Right lobe of liver (tissue), 6 donors: ENCODE measurements around the gene POP4. TPM values are rescaled to one million over a fixed set of nuclear protein-coding genes. Genes with fewer than 3 reads are reported as not detected.

Experiments used
- ATAC-seq, 4 donors: fragments of 200-7000 bp; cut with Tn5 transposase; one replicate each; pipeline ENCODE4 v1.9.1; 2020; ENCODE audit warnings: mild to moderate bottlenecking in 4 of 4, moderate library complexity in 4 of 4
- DNase-seq, 3 donors: peaks; one replicate each; pipeline ENCODE4 v3.0.0-alpha.2; 2020
- H3K27ac ChIP-seq, 3 donors: fragments of 200-600 bp; one replicate each; pipeline ENCODE4 v1.8.0; 2022
- H3K27me3 ChIP-seq, 2 donors: fragments of 200-600 bp; one replicate each; pipeline ENCODE4 v1.8.0; 2022
- H3K36me3 ChIP-seq, 4 donors: fragments of 200-600 bp; sonication (generic) in 1 of 4; one replicate each; pipeline versions ENCODE4 v1.5.1 to v1.8.0; 2017 to 2022; ENCODE audit warnings: control low read depth in 1 of 4
- H3K4me1 ChIP-seq, 4 donors: fragments of 200-600 bp; sonication (generic) in 1 of 4; one replicate each; pipeline versions ENCODE4 v1.5.1 to v1.8.0; 2017 to 2022; ENCODE audit warnings: control low read depth in 1 of 4
- H3K4me3 ChIP-seq, 3 donors: fragments of 200-600 bp; one replicate each; pipeline ENCODE4 v1.8.0; 2022
- H3K9me3 ChIP-seq, 4 donors: fragments of 200-600 bp; sonication (generic) in 1 of 4; one replicate each; pipeline versions ENCODE4 v1.5.1 to v1.8.0; 2017 to 2022; ENCODE audit warnings: control low read depth in 1 of 4
- CTCF ChIP-seq, 4 donors: fragments of 200-600 bp in 3 of 4; fragments of 450-650 bp in 1 of 4; IDR thresholded peaks; one replicate each; pipeline versions ENCODE4 v1.5.1 to v1.8.0; 2016 to 2022; ENCODE audit warnings: antibody characterized with exemption in 4 of 4, mild to moderate bottlenecking in 2 of 4
- POLR2A ChIP-seq: fragments of 450-650 bp; IDR thresholded peaks from one replicate; pipeline ENCODE4 v1.6.1; 2017; ENCODE audit warnings: antibody characterized with exemption, mild to moderate bottlenecking
- WGBS: methylation state at CpG from one replicate; pipeline ENCODE4 v1.1.6; 2018; ENCODE audit warnings: low coverage, low lambda C conversion rate; ENCODE audit not compliant: insufficient coverage; ENCODE audit errors: missing lambda C conversion rate; 5-methylcytosine and 5-hydroxymethylcytosine counted together
- intact Hi-C, 2 donors: fragments of 100-400 bp; cut with DNase I; formaldehyde crosslinking; loops; one replicate each; pipeline versions ENCODE4 v1.11.2 to v1.14.1; 2022
- total RNA-seq, 6 experiments: library from RNA; depleted of rRNA in 2 of 6; stranded (reverse); fragments of >200 nt in 2 of 6; fragmentation: NEBNext Ultra II Directional in 3 of 6; extraction: Animal tissue kit (Norgen Biotek cat#: 25700) in 3 of 6; gene quantifications; one replicate each; pipeline versions ENCODE4 v1.1.0 to v1.2.4, GENCODE V29; 2016 to 2023
- donor health status: DM: no; HTN: yes; CAD: no.
- donor health status: DM: no; HTN: no; CAD: no.
- donor health status: DM: no; HTN: no; CAD: no.
- donor health status: DM: no; HTN: yes; CAD: no.
- donor health status: DM: no; HTN: yes; CAD: no.

Gene POP4
- total RNA-seq, 6 experiments from 2014 or later, result 28.5 to 58.5 (median 34.8) TPM

GRCh38 chr19:29639086-29639485 lies 33.0 kb downstream of the POP4 start:
- DNase-seq (no peak), ATAC-seq (no peak)
- intact Hi-C loops, result no loop called here
- no peaks in the 10 kb centered on the region for H3K4me1 ChIP-seq
- H3K36me3 ChIP-seq, result no peaks in the 10 kb centered on the region
- no peaks in the 10 kb centered on the region for H3K9me3 ChIP-seq
- 85% methylated on average over 4 of the region's 8 CpGs for WGBS
- TF ChIP-seq POLR2A (no peak), CTCF (IDR thresholded peaks at IDR 0.05) (no peak)
- no peak overlapping the region for H3K4me3 ChIP-seq
- H3K27ac ChIP-seq, result no peak overlapping the region
- no peaks in the 10 kb centered on the region for H3K27me3 ChIP-seq

GRCh38 chr19:29640231-29640630 lies 34.1 kb downstream of the POP4 start:
- no peaks in the 10 kb centered on the region for H3K4me1 ChIP-seq
- DNase-seq (no peak), ATAC-seq (no peak)
- H3K4me3 ChIP-seq, result no peak overlapping the region
- H3K27ac ChIP-seq, result no peak overlapping the region
- no CpG with 5 or more reads among the region's 12 CpGs for WGBS
- H3K9me3 ChIP-seq, result no peaks in the 10 kb centered on the region
- H3K27me3 ChIP-seq, result no peaks in the 10 kb centered on the region
- no peaks in the 10 kb centered on the region for H3K36me3 ChIP-seq
- intact Hi-C loops, result no loop called here
- TF ChIP-seq POLR2A (no peak), CTCF (IDR thresholded peaks at IDR 0.05) (no peak)

DNA sequence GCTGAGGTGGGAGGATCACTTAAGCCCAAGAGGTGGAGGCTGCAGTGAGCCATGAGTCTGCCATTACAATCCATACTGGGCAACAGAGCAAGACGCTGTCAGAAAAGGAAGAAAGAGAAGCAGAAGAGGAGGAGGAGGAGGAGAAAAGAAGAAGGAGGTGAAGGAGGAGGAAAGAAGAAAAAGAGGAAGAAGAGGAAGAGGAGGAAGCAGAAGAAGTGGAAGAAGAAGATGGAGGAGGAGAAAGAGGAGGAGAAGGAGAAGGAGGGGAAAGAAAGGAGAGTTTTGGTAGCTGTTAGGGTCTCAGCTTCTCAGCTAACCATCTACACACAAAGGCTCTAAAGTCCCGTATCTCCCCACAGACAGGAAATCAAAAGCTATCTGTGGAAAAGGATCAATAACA lies 35.5 kb downstream of the POP4 start:
- ATAC-seq (no peak), DNase-seq (no peak)
- Histone ChIP-seq H3K27me3 (no peaks in the 10 kb centered on the region), H3K4me3 (no peak overlapping the region), H3K36me3 (no peaks in the 10 kb centered on the region), H3K4me1 (peaks cover 0 to 12% (median 5%) of the 10 kb centered on the region in 4 donors), H3K27ac (no peak overlapping the region), H3K9me3 (no peaks in the 10 kb centered on the region)
- intact Hi-C loops, result no loop called here
- no peak for TF ChIP-seq CTCF (IDR thresholded peaks at IDR 0.05)
- no peak for TF ChIP-seq POLR2A
- 62% methylated on average over 2 of the region's 2 CpGs for WGBS

DNA sequence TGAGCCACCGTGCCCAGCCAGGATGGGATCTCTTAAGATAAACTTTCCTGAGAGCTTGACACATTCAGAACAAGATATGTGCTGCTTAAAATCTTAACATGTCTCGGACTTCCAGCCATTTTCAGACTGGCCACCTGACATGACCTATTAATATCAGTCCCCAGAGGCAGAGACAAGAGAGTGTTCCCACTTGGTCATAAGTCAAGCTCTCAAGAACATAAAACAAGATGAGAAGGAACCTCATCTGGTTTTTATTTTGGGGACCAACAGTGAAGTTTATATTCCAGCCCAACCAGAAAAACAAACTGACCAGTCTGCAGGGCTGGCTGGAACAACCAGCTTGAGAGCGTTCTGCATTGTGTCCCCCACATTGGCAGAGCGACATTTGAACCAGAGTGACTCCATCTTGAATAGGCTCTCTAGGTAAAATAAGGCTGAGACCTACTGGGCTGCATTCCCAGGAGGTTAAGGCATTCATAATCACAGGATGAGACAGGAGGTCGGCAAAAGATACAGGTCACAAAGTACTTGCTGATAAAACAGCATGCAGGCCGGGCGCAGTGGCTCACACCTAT lies 37.4 kb downstream of the POP4 start:
- DNase-seq, result no peak
- H3K4me1 ChIP-seq, result peaks cover 0 to 12% (median 5%) of the 10 kb centered on the region in 4 donors
- intact Hi-C loops, result no loop called here
- no peaks in the 10 kb centered on the region for H3K9me3 ChIP-seq
- no peak overlapping the region for H3K4me3 ChIP-seq
- H3K27ac ChIP-seq, result no peak overlapping the region
- no peaks in the 10 kb centered on the region for H3K27me3 ChIP-seq
- H3K36me3 ChIP-seq, result no peaks in the 10 kb centered on the region
- WGBS, result 84% methylated on average over 4 of the region's 7 CpGs
- TF ChIP-seq CTCF (IDR thresholded peaks at IDR 0.05), result no peak
- TF ChIP-seq POLR2A, result no peak
- ATAC-seq, result no peak

DNA sequence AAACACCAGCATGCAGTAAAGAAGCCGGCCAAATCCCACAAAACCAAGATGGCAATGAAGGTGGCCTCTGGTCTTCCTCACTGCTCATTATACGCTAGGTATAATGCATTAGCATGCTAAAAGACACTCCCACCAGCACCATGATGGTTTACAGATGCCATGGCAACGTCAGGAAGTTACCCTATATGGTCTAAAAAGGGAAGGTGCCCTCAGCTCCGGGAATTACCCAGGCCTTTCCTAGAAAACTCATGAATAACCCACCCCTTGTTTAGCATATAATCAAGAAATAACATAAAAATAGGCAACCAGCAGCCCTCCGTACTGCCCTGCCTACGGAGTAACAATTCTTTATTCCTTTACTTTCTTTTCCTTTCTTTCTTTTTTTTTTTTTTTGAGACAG lies 38.1 kb downstream of the POP4 start:
- WGBS, result 89% methylated on average over 5 of the region's 6 CpGs

More for the DNA sequence above, 38.1 kb downstream of the POP4 start:
- peaks cover 0 to 12% (median 5%) of the 10 kb centered on the region in 4 donors for H3K4me1 ChIP-seq
- H3K27ac ChIP-seq, result no peak overlapping the region
- no peak overlapping the region for H3K4me3 ChIP-seq
- no peaks in the 10 kb centered on the region for H3K36me3 ChIP-seq
- H3K9me3 ChIP-seq, result no peaks in the 10 kb centered on the region
- H3K27me3 ChIP-seq, result no peaks in the 10 kb centered on the region
- no peak for DNase-seq
- ATAC-seq, result no peak
- intact Hi-C loops, result no loop called here
- no peak for TF ChIP-seq CTCF (IDR thresholded peaks at IDR 0.05)
